RWPE1 (cell line): ENCODE results near the gene EMSY.

Source experiments
- CTCF ChIA-PET: fragments of 350-600 bp; sonication (Branson Sonifier 250); formaldehyde crosslinking; extraction: SDS; loops from one replicate; lab custom pipeline; 2021; lab: Yijun Ruan, JAX
- POLR2A ChIA-PET: fragments of 400-600 bp; formaldehyde crosslinking; extraction: SDS; loops from one replicate; lab custom pipeline; 2020; ENCODE audit warnings: antibody characterized with exemption; ENCODE audit not compliant: low non-redundant PET; lab: Yijun Ruan, JAX
- DNase-seq: peaks from one replicate; pipeline ENCODE4 v3.0.0; 2012; ENCODE audit warnings: low spot score
- H3K27ac ChIP-seq: fragments of 450-650 bp; 2 replicates; pipeline ENCODE4 v1.5.1; 2017
- TF ChIP-seq, protein P1 (sequence below): fragments of 450-650 bp; conservative IDR thresholded peaks from 2 replicates; pipeline ENCODE4 v1.5.1; 2017; ENCODE audit warnings: low read depth, mild to moderate bottlenecking

The EMSY gene

GRCh38 chr11:76453248-76453647, 8.4 kb downstream of the EMSY start:
- TF ChIP-seq, protein P1, sequence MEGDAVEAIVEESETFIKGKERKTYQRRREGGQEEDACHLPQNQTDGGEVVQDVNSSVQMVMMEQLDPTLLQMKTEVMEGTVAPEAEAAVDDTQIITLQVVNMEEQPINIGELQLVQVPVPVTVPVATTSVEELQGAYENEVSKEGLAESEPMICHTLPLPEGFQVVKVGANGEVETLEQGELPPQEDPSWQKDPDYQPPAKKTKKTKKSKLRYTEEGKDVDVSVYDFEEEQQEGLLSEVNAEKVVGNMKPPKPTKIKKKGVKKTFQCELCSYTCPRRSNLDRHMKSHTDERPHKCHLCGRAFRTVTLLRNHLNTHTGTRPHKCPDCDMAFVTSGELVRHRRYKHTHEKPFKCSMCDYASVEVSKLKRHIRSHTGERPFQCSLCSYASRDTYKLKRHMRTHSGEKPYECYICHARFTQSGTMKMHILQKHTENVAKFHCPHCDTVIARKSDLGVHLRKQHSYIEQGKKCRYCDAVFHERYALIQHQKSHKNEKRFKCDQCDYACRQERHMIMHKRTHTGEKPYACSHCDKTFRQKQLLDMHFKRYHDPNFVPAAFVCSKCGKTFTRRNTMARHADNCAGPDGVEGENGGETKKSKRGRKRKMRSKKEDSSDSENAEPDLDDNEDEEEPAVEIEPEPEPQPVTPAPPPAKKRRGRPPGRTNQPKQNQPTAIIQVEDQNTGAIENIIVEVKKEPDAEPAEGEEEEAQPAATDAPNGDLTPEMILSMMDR, result no peak
- ChIA-PET CTCF (no interaction called here), POLR2A (no interaction called here)
- no peak overlapping the region for H3K27ac ChIP-seq
- no peak for DNase-seq

- TF ChIP-seq, protein P1, result no peak
- ChIA-PET CTCF (interaction anchor here (1.1 kb wide), 1 partner anchor 10 kb away, joined by 5 read pairs; no protein-coding TSS in a partner anchor), POLR2A (no interaction called here)
- H3K27ac ChIP-seq, result no peak overlapping the region
- no peak for DNase-seq
These were observed 10.5 kb downstream of the EMSY start for GRCh38 chr11:76455331-76455730.

DNA sequence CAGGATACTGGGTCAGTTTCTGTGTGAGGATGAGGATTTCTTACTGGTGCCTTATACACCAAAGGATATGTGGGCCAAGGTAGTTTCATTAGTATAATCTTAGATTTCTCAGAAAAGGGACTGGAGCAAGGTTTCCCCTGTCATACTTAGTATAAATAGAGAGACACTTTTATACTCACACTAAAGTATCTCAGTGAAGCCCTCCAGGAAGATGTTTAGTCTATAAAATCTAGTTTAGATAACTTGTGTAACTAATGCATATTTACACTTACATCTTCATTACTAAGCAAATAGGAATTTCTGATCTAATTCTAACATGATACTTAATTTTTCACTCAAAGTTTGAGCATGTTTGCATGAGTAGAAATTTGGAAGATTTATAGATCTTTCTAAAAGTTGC, 11.1 kb downstream of the EMSY start:
- POLR2A ChIA-PET, result no interaction called here
- DNase-seq, result no peak
- TF ChIP-seq, protein P1, result no peak
- H3K27ac ChIP-seq, result no peak overlapping the region
- CTCF ChIA-PET, result interaction anchor here (1.1 kb wide), 1 partner anchor 10 kb away, joined by 5 read pairs; no protein-coding TSS in a partner anchor

GRCh38 chr11:76456571-76456970, 11.8 kb downstream of the EMSY start:
- TF ChIP-seq, protein P1, result no peak
- ChIA-PET CTCF (interaction anchor here (1.1 kb wide), 1 partner anchor 9 kb away, joined by 5 read pairs; no protein-coding TSS in a partner anchor), POLR2A (no interaction called here)
- no peak for DNase-seq
- H3K27ac ChIP-seq, result no peak overlapping the region

DNA sequence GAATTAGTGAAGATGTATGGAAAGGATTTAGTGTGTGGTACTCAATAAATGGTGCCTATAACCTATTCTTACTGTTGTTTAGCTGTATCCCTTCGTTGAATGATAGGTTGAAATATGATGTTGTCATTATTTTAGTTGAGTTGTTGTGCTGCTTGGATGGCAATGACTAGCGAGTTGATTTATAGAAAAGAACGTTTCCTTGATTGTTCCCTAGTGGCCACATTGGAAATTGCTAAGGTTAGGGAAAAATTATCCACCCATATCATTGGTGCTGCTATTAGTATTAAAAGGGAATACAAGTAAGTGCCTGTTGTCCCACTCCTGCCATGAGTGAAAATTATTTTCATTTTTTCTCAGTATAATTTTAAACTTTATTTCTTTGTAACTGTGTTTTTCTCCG, 14.5 kb downstream of the EMSY start:
- peak; percentile 15 for DNase-seq
- H3K27ac ChIP-seq, result no peak overlapping the region
- ChIA-PET CTCF (interaction anchor here (0.6 to 1.0 kb wide), 3 partner anchors 13 to 50 kb away, joined by 3 read pairs; no protein-coding TSS in a partner anchor), POLR2A (no interaction called here)
- TF ChIP-seq, protein P1, result peak; percentile 41

GRCh38 chr11:76459846-76460245, 15.0 kb downstream of the EMSY start:
- TF ChIP-seq, protein P1, result no peak
- no peak for DNase-seq
- H3K27ac ChIP-seq, result no peak overlapping the region
- POLR2A ChIA-PET, result no interaction called here
- CTCF ChIA-PET, result interaction anchor here (1.0 kb wide), 1 partner anchor 29 kb away, joined by 3 read pairs; no protein-coding TSS in a partner anchor
